HCT116 (cell line): ENCODE data around the gene MFAP2. TPM values are rescaled to one million over a fixed set of nuclear protein-coding genes. Genes with fewer than 3 reads are reported as not detected.
A peak's percentile ranks its signal among the peaks of the same experiment; 100 is the strongest.

ENCODE experiments used
- ATAC-seq: fragments of 200-7000 bp; cut with Tn5 transposase; 2 replicates; pipeline ENCODE4 v1.9.1; 2020; ENCODE audit warnings: mild to moderate bottlenecking, moderate library complexity
- BruUV-seq: library from RNA; stranded (reverse); fragments of 400-500 nt; replicated peaks from 2 replicates; lab custom pipeline; 2021; lab: Mats Ljungman, UMichigan
- CTCF ChIA-PET: fragments of 300-600 bp; sonication (Branson Sonifier 250); formaldehyde crosslinking; loops from one replicate; lab custom pipeline; 2021; ENCODE audit warnings: antibody characterized with exemption; lab: Charles Lee
- POLR2A ChIA-PET: fragments of 300-600, 350-600 bp; sonication (Branson Sonifier 250); formaldehyde crosslinking; loops from one replicate; lab custom pipeline; 2021; ENCODE audit warnings: antibody characterized with exemption; lab: Charles Lee
- RAD21 ChIA-PET, 2 experiments: fragments of 300-600 bp; sonication (Branson Sonifier 250); formaldehyde crosslinking; loops; one replicate each; lab custom pipeline; 2023; ENCODE audit warnings: low total read pairs in 2 of 2; ENCODE audit not compliant: uncharacterized antibody in 2 of 2, unreplicated experiment in 2 of 2, low non-redundant PET in 1 of 2; lab: Charles Lee
- DNase-seq: peaks from one replicate; pipeline ENCODE4 v3.0.0-alpha.2; 2010; ENCODE audit warnings: low read depth, low spot score
- H2AFZ ChIP-seq: fragments of 200-600 bp; shearing (Covaris generic), sonication (generic); 2 replicates; pipeline ENCODE4 v1.6.1; 2017; ENCODE audit warnings: low read depth, mixed run types, mixed read lengths, antibody characterized with exemption, low read length; ENCODE audit not compliant: poor library complexity, severe bottlenecking
- H3K27ac ChIP-seq: 2 replicates; pipeline ENCODE4 v1.5.1; 2012; ENCODE audit warnings: low read depth, low read length
- H3K27me3 ChIP-seq: fragments of 200-600 bp; sonication (generic); 2 replicates; pipeline ENCODE4 v1.6.1; 2016; ENCODE audit warnings: mixed run types, low read length, mixed read lengths; ENCODE audit not compliant: insufficient read depth
- H3K36me3 ChIP-seq, 2 experiments: fragments of 200-500 bp in 1 of 2; fragments of 200-600 bp in 1 of 2; sonication (Bioruptor generic) in 1 of 2; sonication (generic) in 1 of 2; 2 replicates each; pipeline versions ENCODE4 v1.5.1 to v1.6.1; 2014 to 2016; ENCODE audit warnings: low read length in 2 of 2, inconsistent platforms in 1 of 2, mixed read lengths in 1 of 2, mixed run types in 1 of 2; ENCODE audit not compliant: insufficient read depth in 2 of 2, control insufficient read depth in 1 of 2
- H3K4me1 ChIP-seq, 2 experiments: fragments of 200-600 bp in 1 of 2; sonication (generic) in 1 of 2; 2 replicates each; pipeline versions ENCODE4 v1.5.1 to v1.6.1; 2012 to 2017; ENCODE audit warnings: low read length in 2 of 2, inconsistent platforms in 1 of 2, mild to moderate bottlenecking in 1 of 2, mixed read lengths in 1 of 2, mixed run types in 1 of 2, moderate library complexity in 1 of 2; ENCODE audit not compliant: insufficient read depth in 2 of 2, control insufficient read depth in 1 of 2
- H3K4me2 ChIP-seq: fragments of 200-600 bp; sonication (generic); 2 replicates; pipeline ENCODE4 v1.6.1; 2017; ENCODE audit warnings: mixed run types, low read length, mixed read lengths
- H3K4me3 ChIP-seq, 2 experiments: fragments of 200-600 bp in 1 of 2; sonication (generic) in 1 of 2; replicated peaks in 1 of 2; 2 replicates each; pipeline ENCODE4 v1.5.1; 2011 to 2016; ENCODE audit warnings: low read length in 2 of 2, control low read depth in 1 of 2, low read depth in 1 of 2, mild to moderate bottlenecking in 1 of 2, mixed read lengths in 1 of 2, mixed run types in 1 of 2
- H3K79me2 ChIP-seq: fragments of 200-600 bp; sonication (generic); 2 replicates; pipeline ENCODE4 v1.6.1; 2017; ENCODE audit warnings: mild to moderate bottlenecking, mixed run types, low read length, moderate library complexity, mixed read lengths; ENCODE audit not compliant: insufficient read depth
- H3K9ac ChIP-seq: fragments of 200-600 bp; sonication (generic); 2 replicates; pipeline ENCODE4 v1.6.1; 2016; ENCODE audit warnings: low read length, mixed read lengths
- H3K9me2 ChIP-seq: fragments of 200-600 bp; sonication (generic), shearing (Covaris generic); 2 replicates; pipeline ENCODE4 v1.6.1; 2017; ENCODE audit warnings: mixed run types, mild to moderate bottlenecking, moderate library complexity; ENCODE audit not compliant: insufficient read depth
- H3K9me3 ChIP-seq, 2 experiments: fragments of 200-500 bp in 1 of 2; fragments of 200-600 bp in 1 of 2; sonication (Bioruptor generic) in 1 of 2; sonication (generic) in 1 of 2; 2 replicates each; pipeline ENCODE4 v1.6.1; 2014 to 2017; ENCODE audit warnings: low read length in 2 of 2, mixed read lengths in 2 of 2, inconsistent platforms in 1 of 2, low read depth in 1 of 2, mild to moderate bottlenecking in 1 of 2, mixed run types in 1 of 2, moderate library complexity in 1 of 2; ENCODE audit not compliant: control insufficient read depth in 1 of 2, insufficient read depth in 1 of 2
- H4K20me1 ChIP-seq: fragments of 200-600 bp; sonication (generic), shearing (Covaris generic); 2 replicates; pipeline ENCODE4 v1.6.1; 2017; ENCODE audit warnings: mixed run types, mild to moderate bottlenecking, moderate library complexity; ENCODE audit not compliant: insufficient read depth
- CTCF ChIP-seq, 3 experiments: fragments of 200-600 bp in 1 of 3; sonication (generic) in 1 of 3; IDR thresholded peaks in 2 of 3; conservative IDR thresholded peaks in 1 of 3; 2 replicates each; pipeline ENCODE4 v1.5.1; 2012 to 2017; ENCODE audit warnings: low read depth in 2 of 3, low read length in 2 of 3, antibody characterized with exemption in 1 of 3, borderline replicate concordance in 1 of 3, control low read depth in 1 of 3, mild to moderate bottlenecking in 1 of 3, mixed read lengths in 1 of 3, mixed run types in 1 of 3, moderate library complexity in 1 of 3; ENCODE audit not compliant: insufficient read depth in 1 of 3
- EZH2 ChIP-seq: fragments of 200-600 bp; sonication (generic); IDR thresholded peaks from 2 replicates; pipeline ENCODE4 v1.6.1; 2017; ENCODE audit warnings: antibody characterized with exemption, mixed run types
- FOSL1 ChIP-seq: IDR thresholded peaks from 2 replicates; pipeline ENCODE4 v1.6.1; 2012; ENCODE audit warnings: low read depth
- JUND ChIP-seq: IDR thresholded peaks from 2 replicates; pipeline ENCODE4 v1.6.1; 2012
- POLR2A ChIP-seq: IDR thresholded peaks from 2 replicates; pipeline ENCODE4 v1.7.0; 2011; ENCODE audit warnings: borderline replicate concordance; ENCODE audit not compliant: insufficient read depth, insufficient read length; ENCODE audit errors: extremely low read depth
- SP1 ChIP-seq: IDR thresholded peaks from 2 replicates; pipeline ENCODE4 v1.6.1; 2012; ENCODE audit warnings: low read depth
- ZFX ChIP-seq: fragments of 450-650 bp; IDR thresholded peaks from 2 replicates; pipeline ENCODE4 v1.6.1; 2017
- intact Hi-C: fragments of 100-400 bp; cut with micrococcal nuclease; formaldehyde crosslinking; loops from 2 replicates; pipeline ENCODE4 v1.10.0; 2022
- total RNA-seq: library from RNA; stranded (reverse); gene quantifications from one replicate; pipeline ENCODE4 v1.2.1, GENCODE V29; 2021; ENCODE audit not compliant: unreplicated experiment

MFAP2 gene
- total RNA-seq, 1 experiment from 2014 or later = 63.1 TPM

GRCh38 chr1:17024721-17025120 lies 44.3 kb upstream of the MFAP2 start:
- Histone ChIP-seq H3K9me2 (no peaks in the 10 kb centered on the region), H4K20me1 (no peaks in the 10 kb centered on the region; the same call in 1 of the 2 replicates), H3K36me3 (peaks cover 45 to 74% of the 10 kb centered on the region in 2 experiments), H3K4me1 (no peaks in the 10 kb centered on the region), H3K4me2 (no peak overlapping the region), H3K4me3 (no peak overlapping the region), H3K9me3 (no peaks in the 10 kb centered on the region), H3K79me2 (no peaks in the 10 kb centered on the region), H2AFZ (no peak overlapping the region), H3K27me3 (no peaks in the 10 kb centered on the region), H3K27ac (no peak overlapping the region), H3K9ac (no peak overlapping the region)
- ChIA-PET POLR2A (no interaction called here), RAD21 (no interaction called here), CTCF (no interaction called here)
- no peak for TF ChIP-seq POLR2A
- no peak for TF ChIP-seq JUND
- TF ChIP-seq EZH2 = no peak
- DNase-seq (no peak), ATAC-seq (no peak)
- intact Hi-C loops = no loop called here
- BruUV-seq = no TSS peak

GRCh38 chr1:17023573-17023972 lies 43.2 kb upstream of the MFAP2 start:
- Histone ChIP-seq H2AFZ (no peak overlapping the region), H3K27me3 (no peaks in the 10 kb centered on the region), H3K4me3 (no peak overlapping the region), H3K79me2 (no peaks in the 10 kb centered on the region), H3K4me1 (no peaks in the 10 kb centered on the region), H3K9ac (no peak overlapping the region), H3K9me3 (no peaks in the 10 kb centered on the region), H3K4me2 (no peak overlapping the region), H4K20me1 (no peaks in the 10 kb centered on the region; the same call in 1 of the 2 replicates), H3K27ac (no peak overlapping the region), H3K36me3 (peaks cover 57 to 72% of the 10 kb centered on the region in 2 experiments), H3K9me2 (no peaks in the 10 kb centered on the region)
- intact Hi-C loops = no loop called here
- POLR2A ChIA-PET = no interaction called here
- ATAC-seq = no peak
- RAD21 ChIA-PET = no interaction called here
- BruUV-seq = no TSS peak
- CTCF ChIA-PET = no interaction called here
- TF ChIP-seq FOSL1 (no peak), CTCF (IDR thresholded peaks at IDR 0.05 in 2 of 3, conservative IDR thresholded peaks at IDR 0.05 in 1 of 3; ENCODE audit: borderline replicate concordance in 1 of 3, insufficient read depth in 1 of 3, low read depth in 2 of 3, low read length in 2 of 3) (no peak), SP1 (no peak), ZFX (0 out of 2 replicates have a peak, but pooled peaks have one; percentile 9)
- DNase-seq = no peak
